ENCODE results near the gene AMOTL2.

DNA sequence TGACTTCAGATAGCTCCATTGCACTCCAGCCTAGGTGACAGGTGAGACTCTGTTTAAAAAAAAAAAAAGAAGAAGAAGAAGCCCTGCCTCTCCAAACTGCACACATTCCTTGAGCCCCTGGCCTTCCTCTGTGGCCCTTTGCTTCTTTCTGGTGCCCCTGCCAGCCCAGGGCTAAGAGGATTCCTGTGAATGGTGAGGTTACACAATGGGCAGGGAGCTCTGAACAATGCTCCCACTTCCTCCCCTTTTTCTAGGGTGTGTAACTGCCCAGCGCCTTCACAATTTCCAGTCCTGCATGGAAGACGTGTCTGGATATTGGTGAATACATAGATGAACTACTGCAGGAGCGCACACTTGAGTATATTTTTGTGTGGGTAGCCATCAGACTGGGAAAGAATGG, 3.6 kb upstream of the AMOTL2 start:
- TF ChIP-seq, protein P1, sequence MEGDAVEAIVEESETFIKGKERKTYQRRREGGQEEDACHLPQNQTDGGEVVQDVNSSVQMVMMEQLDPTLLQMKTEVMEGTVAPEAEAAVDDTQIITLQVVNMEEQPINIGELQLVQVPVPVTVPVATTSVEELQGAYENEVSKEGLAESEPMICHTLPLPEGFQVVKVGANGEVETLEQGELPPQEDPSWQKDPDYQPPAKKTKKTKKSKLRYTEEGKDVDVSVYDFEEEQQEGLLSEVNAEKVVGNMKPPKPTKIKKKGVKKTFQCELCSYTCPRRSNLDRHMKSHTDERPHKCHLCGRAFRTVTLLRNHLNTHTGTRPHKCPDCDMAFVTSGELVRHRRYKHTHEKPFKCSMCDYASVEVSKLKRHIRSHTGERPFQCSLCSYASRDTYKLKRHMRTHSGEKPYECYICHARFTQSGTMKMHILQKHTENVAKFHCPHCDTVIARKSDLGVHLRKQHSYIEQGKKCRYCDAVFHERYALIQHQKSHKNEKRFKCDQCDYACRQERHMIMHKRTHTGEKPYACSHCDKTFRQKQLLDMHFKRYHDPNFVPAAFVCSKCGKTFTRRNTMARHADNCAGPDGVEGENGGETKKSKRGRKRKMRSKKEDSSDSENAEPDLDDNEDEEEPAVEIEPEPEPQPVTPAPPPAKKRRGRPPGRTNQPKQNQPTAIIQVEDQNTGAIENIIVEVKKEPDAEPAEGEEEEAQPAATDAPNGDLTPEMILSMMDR (IDR thresholded peaks at IDR 0.05; ENCODE audit: insufficient read depth, low read length, poor library complexity, severe bottlenecking): no peak
- no peak for TF ChIP-seq EZH2phosphoT487 (conservative IDR thresholded peaks at IDR 0.05; ENCODE audit: low read length)

All from SU-DHL-6 (cell line).